ENCODE measurements around the gene FABP1.

Gene FABP1

DNA sequence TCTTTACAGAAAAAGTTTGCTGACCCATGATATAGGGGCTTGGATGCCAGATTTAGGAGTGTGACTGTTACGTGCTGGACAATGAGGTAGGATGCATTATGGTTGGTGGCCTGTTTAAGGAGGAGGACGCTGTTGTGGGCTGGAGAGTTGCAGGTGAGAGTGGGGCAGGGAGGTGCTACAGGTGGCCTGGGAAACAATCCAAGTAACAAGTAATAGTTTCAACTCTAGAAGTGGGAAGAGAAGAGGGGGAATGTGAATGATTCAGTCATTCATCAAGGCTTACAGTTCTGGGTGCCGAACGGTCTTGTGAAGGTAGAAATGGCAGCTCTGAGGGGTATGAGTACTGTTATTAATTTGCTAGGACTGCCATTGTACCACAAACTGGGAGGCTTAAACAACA, 6.2 kb downstream of the FABP1 start:
- H3K27me3 ChIP-seq (ENCODE audit: insufficient read depth, low read length): peaks cover 2% of the 10 kb centered on the region
- H2AFZ ChIP-seq (ENCODE audit: low read depth, low read length): no peak overlapping the region
- no peak overlapping the region for H3K4me3 ChIP-seq (ENCODE audit: low read length)
- H3K4me1 ChIP-seq (ENCODE audit: insufficient read depth, low read length): no peaks in the 10 kb centered on the region
- H3K36me3 ChIP-seq (ENCODE audit: insufficient read depth, low read length): no peaks in the 10 kb centered on the region
- H3K9me3 ChIP-seq (ENCODE audit: low read length): no peaks in the 10 kb centered on the region

DNA sequence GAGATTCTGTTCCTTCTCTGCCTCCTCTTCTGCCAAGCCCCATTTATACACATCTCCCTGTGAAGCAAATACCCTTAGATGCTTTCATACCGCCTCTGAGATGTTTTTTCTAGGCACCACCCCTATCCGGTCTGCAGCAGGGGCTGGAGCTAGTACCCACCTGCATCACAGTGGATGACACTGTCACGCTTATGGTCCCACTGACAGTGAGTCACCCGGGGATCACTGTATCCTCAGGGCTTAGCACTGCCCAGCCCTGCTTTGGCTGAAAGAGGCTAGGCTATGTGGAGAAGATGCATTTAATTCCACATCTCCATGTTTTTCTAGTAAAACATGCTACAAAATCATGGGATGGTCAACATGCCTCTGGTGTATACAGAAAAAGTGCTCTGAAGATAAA, 9.9 kb downstream of the FABP1 start:
- Histone ChIP-seq H3K27me3 (ENCODE audit: insufficient read depth, low read length) (peaks cover 2% of the 10 kb centered on the region), H3K36me3 (ENCODE audit: insufficient read depth, low read length) (no peaks in the 10 kb centered on the region), H3K9me3 (ENCODE audit: low read length) (no peaks in the 10 kb centered on the region), H3K4me3 (ENCODE audit: low read length) (no peak overlapping the region), H3K4me1 (ENCODE audit: insufficient read depth, low read length) (no peaks in the 10 kb centered on the region), H2AFZ (ENCODE audit: low read depth, low read length) (no peak overlapping the region)

DNA sequence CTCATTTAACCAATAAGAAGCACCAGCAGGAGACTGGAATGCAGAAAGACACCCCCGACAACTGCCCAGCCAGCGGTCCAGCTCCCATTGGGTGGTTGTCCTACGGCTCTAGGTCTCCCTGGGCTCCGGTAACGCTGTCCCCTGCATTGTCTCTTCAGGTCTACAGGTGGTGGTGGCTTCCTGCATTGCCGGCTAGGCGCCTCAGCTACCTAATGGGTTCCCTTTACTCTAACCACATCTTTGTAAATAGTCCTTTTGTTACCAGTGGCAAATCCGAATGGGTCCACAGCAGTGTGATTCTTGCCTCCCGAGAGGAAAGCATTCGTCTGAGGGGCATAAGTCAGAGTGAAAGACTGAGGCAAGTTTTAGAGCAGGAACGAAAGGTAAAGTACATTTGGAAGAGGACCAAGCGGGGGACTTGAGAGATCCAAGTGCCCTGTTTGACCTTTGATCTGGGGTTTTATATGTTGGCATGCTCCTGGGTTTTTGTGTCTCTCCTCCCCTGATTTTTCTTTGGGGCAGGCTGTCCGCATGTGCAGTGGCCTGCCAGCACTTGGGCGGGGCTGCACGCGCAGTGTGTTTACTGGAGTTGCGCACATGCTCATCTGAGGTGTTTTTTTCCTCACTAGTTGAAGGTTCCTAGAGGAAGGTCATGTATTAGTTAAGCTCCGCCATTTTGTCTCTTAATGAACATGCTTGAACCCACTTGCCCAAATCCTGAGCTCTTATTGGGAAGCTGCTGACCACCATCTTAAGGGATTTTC, 11.0 kb downstream of the FABP1 start:
- H3K36me3 ChIP-seq (ENCODE audit: insufficient read depth, low read length): no peaks in the 10 kb centered on the region
- no peak overlapping the region for H3K4me3 ChIP-seq (ENCODE audit: low read length)
- no peak overlapping the region for H2AFZ ChIP-seq (ENCODE audit: low read depth, low read length)
- no peaks in the 10 kb centered on the region for H3K27me3 ChIP-seq (ENCODE audit: insufficient read depth, low read length)
- no peaks in the 10 kb centered on the region for H3K9me3 ChIP-seq (ENCODE audit: low read length)
- H3K4me1 ChIP-seq (ENCODE audit: insufficient read depth, low read length): no peaks in the 10 kb centered on the region

DNA sequence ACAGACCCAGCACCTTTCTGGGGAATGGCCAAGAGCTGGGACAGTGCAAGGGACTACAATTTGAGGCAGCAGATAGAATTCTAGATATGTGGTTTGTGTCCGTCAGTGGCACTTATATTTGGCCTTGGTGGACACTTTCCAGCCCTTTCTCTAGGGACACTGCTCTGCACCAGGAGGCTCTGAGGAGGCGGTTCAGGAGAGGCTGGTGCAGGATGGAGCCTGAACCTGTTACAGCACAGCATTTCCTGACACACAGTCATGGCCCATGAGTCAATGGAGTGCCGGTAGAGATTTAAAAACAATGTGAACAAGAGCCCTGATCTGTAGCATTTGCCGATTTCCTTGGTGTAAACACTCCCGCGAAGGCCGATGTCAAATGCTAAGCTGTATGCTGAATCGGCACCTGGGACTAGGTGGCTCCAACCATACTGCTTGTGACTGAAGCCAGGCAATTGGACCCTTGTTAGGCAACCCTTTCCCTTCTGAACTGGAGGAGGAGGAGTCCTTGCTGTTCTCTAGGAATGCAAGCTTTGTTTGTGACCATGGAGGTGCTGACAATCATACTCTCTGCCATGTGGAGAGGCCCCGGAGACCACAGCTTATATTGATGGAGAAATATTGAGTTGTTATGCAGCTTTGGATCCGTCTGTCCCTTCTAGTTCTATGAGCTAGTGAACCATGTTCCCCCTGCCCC, 11.9 kb downstream of the FABP1 start:
- no peaks in the 10 kb centered on the region for H3K36me3 ChIP-seq (ENCODE audit: insufficient read depth, low read length)
- H3K4me3 ChIP-seq (ENCODE audit: low read length): no peak overlapping the region
- no peaks in the 10 kb centered on the region for H3K4me1 ChIP-seq (ENCODE audit: insufficient read depth, low read length)
- H3K9me3 ChIP-seq (ENCODE audit: low read length): no peaks in the 10 kb centered on the region
- no peaks in the 10 kb centered on the region for H3K27me3 ChIP-seq (ENCODE audit: insufficient read depth, low read length)
- H2AFZ ChIP-seq (ENCODE audit: low read depth, low read length): no peak overlapping the region

DNA sequence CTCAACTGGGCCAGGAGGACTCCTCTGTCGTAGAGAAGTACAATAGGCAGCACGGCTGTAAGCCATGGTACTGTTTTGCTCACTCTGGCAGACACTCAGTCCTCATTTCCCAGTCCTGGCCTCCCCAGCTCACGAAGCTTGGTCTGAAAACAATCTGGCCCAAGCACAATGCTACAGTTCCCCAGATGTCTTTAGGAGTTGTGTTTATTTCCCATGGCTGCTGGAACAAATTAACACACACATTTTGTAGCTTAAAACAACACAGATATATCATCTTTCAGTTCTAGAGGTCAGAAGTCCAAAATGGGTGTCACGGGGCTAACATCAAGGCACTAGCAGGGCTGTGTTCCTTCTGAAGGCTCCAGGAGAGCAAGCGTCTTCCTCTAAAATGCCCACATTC, 13.0 kb downstream of the FABP1 start:
- no peaks in the 10 kb centered on the region for H3K27me3 ChIP-seq (ENCODE audit: insufficient read depth, low read length)
- no peak overlapping the region for H3K4me3 ChIP-seq (ENCODE audit: low read length)
- H3K9me3 ChIP-seq (ENCODE audit: low read length): no peaks in the 10 kb centered on the region
- no peaks in the 10 kb centered on the region for H3K36me3 ChIP-seq (ENCODE audit: insufficient read depth, low read length)
- no peaks in the 10 kb centered on the region for H3K4me1 ChIP-seq (ENCODE audit: insufficient read depth, low read length)
- no peak overlapping the region for H2AFZ ChIP-seq (ENCODE audit: low read depth, low read length)

DNA sequence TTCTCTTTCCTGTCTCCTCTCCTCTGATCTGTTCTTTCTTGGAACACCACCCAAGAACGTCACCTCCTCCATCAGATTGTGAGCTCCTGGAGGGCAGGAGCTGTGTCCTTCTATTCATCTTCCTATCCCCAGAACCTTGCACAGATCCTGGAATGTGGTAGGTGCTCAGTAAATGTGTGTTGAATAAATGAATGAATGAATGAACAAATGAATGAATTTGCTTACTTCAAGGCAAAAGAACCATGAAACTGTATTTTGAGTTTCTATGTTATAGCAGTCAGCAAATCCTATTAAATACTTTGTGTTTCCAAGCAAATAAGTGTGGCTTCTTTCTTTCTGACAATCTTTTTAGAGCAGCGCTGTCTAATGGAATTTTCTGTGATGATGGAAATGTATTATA, 14.8 kb downstream of the FABP1 start:
- no peaks in the 10 kb centered on the region for H3K9me3 ChIP-seq (ENCODE audit: low read length)
- H3K27me3 ChIP-seq (ENCODE audit: insufficient read depth, low read length): no peaks in the 10 kb centered on the region
- no peaks in the 10 kb centered on the region for H3K36me3 ChIP-seq (ENCODE audit: insufficient read depth, low read length)

DNA sequence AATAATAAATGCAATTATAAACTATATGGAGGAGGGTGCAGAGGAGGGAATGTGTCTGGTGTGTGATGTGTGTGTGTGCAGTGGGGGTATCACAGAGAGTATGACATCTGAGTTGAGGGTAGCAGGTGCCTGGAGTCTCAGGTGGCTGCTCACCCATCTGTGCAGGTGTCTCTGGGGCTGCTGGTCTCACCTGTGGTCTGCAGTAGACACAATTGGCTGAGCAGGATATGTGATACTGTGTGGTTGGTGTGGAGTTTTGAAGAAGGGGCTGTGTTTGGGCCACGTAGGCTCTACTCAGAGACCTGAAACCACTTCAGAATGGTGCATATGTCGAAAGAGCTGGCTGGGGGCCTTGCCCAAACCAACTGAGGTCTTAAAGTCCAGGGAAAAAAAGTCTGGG, 17.0 kb downstream of the FABP1 start:
- Histone ChIP-seq H2AFZ (ENCODE audit: low read depth, low read length) (no peak overlapping the region), H3K9me3 (ENCODE audit: low read length) (peaks cover 2% of the 10 kb centered on the region), H3K27me3 (ENCODE audit: insufficient read depth, low read length) (no peaks in the 10 kb centered on the region), H3K4me1 (ENCODE audit: insufficient read depth, low read length) (no peaks in the 10 kb centered on the region), H3K36me3 (ENCODE audit: insufficient read depth, low read length) (no peaks in the 10 kb centered on the region), H3K4me3 (ENCODE audit: low read length) (no peak overlapping the region)

More for the DNA sequence above, 14.8 kb downstream of the FABP1 start:
- Histone ChIP-seq H3K4me3 (ENCODE audit: low read length) (no peak overlapping the region), H3K4me1 (ENCODE audit: insufficient read depth, low read length) (no peaks in the 10 kb centered on the region), H2AFZ (ENCODE audit: low read depth, low read length) (no peak overlapping the region)

DNA sequence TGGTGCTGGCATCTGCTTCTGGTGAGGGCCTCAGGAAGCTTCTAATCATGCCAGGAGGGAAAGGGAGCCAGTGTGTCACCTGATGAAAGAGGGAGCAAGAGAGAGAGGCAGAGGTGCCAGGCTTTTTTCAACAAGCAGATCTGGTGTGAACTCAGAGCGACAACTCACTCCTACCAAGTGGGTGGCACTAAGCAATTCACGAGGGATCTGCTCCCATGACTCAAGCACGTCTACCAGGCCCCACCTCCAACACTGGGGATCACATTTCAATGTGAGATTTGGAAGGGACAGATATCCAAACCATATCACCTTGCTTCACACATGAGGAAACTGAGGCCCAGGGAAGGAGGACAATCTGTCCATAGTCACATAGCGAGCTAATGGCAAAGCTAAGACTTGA, 19.1 kb downstream of the FABP1 start:
- Histone ChIP-seq H3K4me3 (ENCODE audit: low read length) (no peak overlapping the region), H3K27me3 (ENCODE audit: insufficient read depth, low read length) (no peaks in the 10 kb centered on the region), H3K9me3 (ENCODE audit: low read length) (peaks cover 2% of the 10 kb centered on the region), H3K4me1 (ENCODE audit: insufficient read depth, low read length) (no peaks in the 10 kb centered on the region), H2AFZ (ENCODE audit: low read depth, low read length) (no peak overlapping the region), H3K36me3 (ENCODE audit: insufficient read depth, low read length) (no peaks in the 10 kb centered on the region)

DNA sequence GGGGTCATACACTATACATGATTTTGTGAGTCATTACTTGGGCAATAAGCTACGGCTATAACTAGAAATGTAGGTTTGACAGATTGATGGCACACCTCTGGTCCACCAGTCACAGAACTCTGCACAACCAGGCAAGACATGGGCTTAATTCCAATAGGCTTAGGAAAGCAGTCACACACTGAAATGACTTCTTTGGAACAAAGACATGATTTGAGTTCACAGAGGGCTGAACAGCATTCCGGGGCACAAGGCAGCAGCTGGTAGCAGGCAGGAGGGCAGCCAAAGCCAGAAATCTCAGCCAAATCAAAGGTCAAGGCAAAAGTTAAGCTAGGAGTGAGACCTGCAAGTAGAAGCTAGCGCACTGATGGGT, 27.4 kb downstream of the FABP1 start:
- H3K27me3 ChIP-seq (ENCODE audit: insufficient read depth, low read length): peaks cover 2% of the 10 kb centered on the region
- no peaks in the 10 kb centered on the region for H3K9me3 ChIP-seq (ENCODE audit: low read length)
- no peak overlapping the region for H2AFZ ChIP-seq (ENCODE audit: low read depth, low read length)
- H3K4me1 ChIP-seq (ENCODE audit: insufficient read depth, low read length): peaks cover under 1% of the 10 kb centered on the region
- H3K36me3 ChIP-seq (ENCODE audit: insufficient read depth, low read length): no peaks in the 10 kb centered on the region
- no peak overlapping the region for H3K4me3 ChIP-seq (ENCODE audit: low read length)

DNA sequence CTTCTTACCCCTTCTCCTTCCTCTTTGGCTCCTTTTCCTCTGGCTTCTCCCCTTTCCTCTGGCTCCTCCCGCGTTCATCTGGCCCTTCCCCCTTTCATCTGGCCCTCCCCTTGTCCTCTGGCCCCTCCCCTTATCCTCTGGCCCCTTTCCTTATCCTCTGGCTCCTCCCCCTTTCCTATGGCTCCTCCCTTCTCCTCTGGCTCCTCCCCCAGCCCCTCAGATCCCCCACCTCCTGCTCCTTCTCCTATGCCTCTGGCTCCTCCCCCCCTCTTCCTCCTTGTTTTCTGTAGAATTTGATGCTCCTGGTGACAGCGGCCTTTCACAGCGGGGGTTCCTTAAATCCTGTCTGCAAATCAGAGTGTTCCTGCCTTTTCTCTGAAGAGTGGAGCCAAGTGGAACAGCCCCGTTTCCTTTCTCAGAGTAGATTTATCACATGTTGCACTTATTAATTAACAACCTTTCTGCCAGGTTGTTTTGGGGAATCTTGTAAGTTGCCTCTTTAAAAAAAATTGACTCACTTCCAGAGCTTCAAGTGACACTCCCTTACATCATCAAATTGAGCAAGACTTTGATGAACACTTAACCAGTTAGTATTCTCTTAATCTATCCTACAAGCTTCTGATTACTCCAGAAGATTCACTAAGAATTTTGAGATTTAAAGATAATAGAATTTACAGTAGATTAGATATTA, 27.9 kb downstream of the FABP1 start:
- Histone ChIP-seq H3K27me3 (ENCODE audit: insufficient read depth, low read length) (peaks cover 3% of the 10 kb centered on the region), H3K4me1 (ENCODE audit: insufficient read depth, low read length) (peaks cover 6% of the 10 kb centered on the region), H2AFZ (ENCODE audit: low read depth, low read length) (no peak overlapping the region), H3K9me3 (ENCODE audit: low read length) (no peaks in the 10 kb centered on the region), H3K4me3 (ENCODE audit: low read length) (no peak overlapping the region), H3K36me3 (ENCODE audit: insufficient read depth, low read length) (no peaks in the 10 kb centered on the region)

DNA sequence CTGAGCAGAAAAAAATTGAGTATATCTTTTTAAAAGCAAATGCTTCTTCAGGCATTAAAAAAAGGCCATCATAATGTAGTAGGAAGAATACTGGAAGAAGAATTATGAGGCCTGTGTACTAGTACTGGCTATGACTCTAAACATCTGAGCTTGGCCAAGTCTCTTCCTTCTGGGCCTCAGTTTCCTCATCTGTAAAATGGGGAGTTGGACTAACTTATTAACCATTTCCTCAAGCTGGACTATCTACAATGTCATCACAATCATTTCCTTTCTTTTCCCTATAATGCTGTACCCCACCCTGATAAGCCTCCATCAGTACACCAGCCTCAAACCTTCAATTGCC, 29.3 kb downstream of the FABP1 start:
- Histone ChIP-seq H3K9me3 (ENCODE audit: low read length) (no peaks in the 10 kb centered on the region), H3K27me3 (ENCODE audit: insufficient read depth, low read length) (peaks cover 3% of the 10 kb centered on the region)

DNA sequence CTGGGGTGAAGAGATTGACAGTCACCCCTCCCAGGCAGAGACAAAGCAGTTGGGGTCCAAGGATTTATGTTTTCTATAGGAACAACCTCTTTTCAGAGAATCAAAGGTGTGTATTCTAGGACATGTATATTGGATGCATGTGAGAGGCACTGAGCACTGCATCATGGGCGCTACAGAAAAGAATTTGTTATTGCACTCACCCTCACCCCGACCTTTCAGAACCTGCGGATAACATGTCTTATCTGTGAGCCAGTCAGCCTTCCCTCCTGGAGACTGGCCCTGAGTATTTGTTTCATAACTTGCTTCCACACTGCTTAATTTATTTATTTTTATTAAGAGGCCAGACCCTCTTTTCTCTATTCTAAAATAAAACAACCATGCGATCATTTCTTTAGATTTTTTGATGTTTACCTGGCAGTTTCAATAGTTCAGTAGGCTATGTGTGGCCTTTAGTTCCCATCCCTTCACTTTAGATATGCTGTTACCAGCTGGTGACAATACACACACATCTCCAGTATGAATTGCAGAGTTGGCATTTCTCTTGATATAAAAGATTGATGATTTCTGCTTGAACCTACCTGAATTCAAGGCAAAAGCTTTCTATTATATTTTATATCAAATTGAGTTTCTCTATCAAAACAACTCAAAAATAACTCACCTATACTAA, 29.8 kb downstream of the FABP1 start:
- Histone ChIP-seq H3K27me3 (ENCODE audit: insufficient read depth, low read length) (peaks cover 5% of the 10 kb centered on the region), H3K9me3 (ENCODE audit: low read length) (no peaks in the 10 kb centered on the region), H3K36me3 (ENCODE audit: insufficient read depth, low read length) (no peaks in the 10 kb centered on the region), H2AFZ (ENCODE audit: low read depth, low read length) (no peak overlapping the region), H3K4me1 (ENCODE audit: insufficient read depth, low read length) (peaks cover 13% of the 10 kb centered on the region), H3K4me3 (ENCODE audit: low read length) (no peak overlapping the region)

More for the DNA sequence above, 29.3 kb downstream of the FABP1 start:
- H3K4me3 ChIP-seq (ENCODE audit: low read length): no peak overlapping the region
- H3K4me1 ChIP-seq (ENCODE audit: insufficient read depth, low read length): peaks cover 13% of the 10 kb centered on the region
- no peaks in the 10 kb centered on the region for H3K36me3 ChIP-seq (ENCODE audit: insufficient read depth, low read length)
- no peak overlapping the region for H2AFZ ChIP-seq (ENCODE audit: low read depth, low read length)

DNA sequence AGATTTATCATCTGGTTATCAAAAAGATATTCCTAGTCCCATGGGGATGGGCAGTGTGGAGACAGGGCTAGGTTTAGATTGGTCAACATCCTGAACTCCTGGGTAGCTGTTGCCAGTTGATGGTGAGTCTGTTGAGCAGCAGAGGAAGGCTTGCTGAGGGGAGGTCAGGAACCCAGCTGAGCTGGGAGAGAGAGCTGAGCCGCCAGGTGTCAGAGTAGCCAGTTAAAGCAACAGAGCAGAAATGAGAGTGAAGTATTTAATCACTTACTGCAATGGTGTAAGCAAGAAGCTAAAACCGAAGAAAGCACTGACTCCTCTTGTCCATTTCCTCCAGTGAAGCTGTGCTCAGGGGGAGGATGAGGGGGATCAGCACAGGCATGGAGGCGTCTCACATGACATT, 30.7 kb downstream of the FABP1 start:
- Histone ChIP-seq H3K36me3 (ENCODE audit: insufficient read depth, low read length) (no peaks in the 10 kb centered on the region), H3K9me3 (ENCODE audit: low read length) (no peaks in the 10 kb centered on the region), H3K4me1 (ENCODE audit: insufficient read depth, low read length) (peaks cover 13% of the 10 kb centered on the region), H3K4me3 (ENCODE audit: low read length) (no peak overlapping the region), H2AFZ (ENCODE audit: low read depth, low read length) (no peak overlapping the region), H3K27me3 (ENCODE audit: insufficient read depth, low read length) (peaks cover 5% of the 10 kb centered on the region)

Measured in neuron (in vitro differentiated cells).